ENCODE results near the gene LIPK.

Gene LIPK

GRCh38 chr10:88754287-88754686 lies 48.2 kb downstream of the LIPK start:
- ChIA-PET CTCF (no interaction called here), POLR2A (ENCODE audit: low non-redundant PET) (no interaction called here)
- H3K27ac ChIP-seq, result no peak overlapping the region
- TF ChIP-seq, protein P1, sequence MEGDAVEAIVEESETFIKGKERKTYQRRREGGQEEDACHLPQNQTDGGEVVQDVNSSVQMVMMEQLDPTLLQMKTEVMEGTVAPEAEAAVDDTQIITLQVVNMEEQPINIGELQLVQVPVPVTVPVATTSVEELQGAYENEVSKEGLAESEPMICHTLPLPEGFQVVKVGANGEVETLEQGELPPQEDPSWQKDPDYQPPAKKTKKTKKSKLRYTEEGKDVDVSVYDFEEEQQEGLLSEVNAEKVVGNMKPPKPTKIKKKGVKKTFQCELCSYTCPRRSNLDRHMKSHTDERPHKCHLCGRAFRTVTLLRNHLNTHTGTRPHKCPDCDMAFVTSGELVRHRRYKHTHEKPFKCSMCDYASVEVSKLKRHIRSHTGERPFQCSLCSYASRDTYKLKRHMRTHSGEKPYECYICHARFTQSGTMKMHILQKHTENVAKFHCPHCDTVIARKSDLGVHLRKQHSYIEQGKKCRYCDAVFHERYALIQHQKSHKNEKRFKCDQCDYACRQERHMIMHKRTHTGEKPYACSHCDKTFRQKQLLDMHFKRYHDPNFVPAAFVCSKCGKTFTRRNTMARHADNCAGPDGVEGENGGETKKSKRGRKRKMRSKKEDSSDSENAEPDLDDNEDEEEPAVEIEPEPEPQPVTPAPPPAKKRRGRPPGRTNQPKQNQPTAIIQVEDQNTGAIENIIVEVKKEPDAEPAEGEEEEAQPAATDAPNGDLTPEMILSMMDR (conservative IDR thresholded peaks at IDR 0.05; ENCODE audit: low read depth), result no peak
- no peak for DNase-seq (ENCODE audit: low spot score)

GRCh38 chr10:88755753-88756152 lies 49.7 kb downstream of the LIPK start:
- DNase-seq (ENCODE audit: low spot score), result no peak
- H3K27ac ChIP-seq, result no peak overlapping the region
- TF ChIP-seq, protein P1 (conservative IDR thresholded peaks at IDR 0.05; ENCODE audit: low read depth), result no peak
- CTCF ChIA-PET, result no interaction called here
- POLR2A ChIA-PET (ENCODE audit: low non-redundant PET), result no interaction called here

- ChIA-PET POLR2A (ENCODE audit: low non-redundant PET) (no interaction called here), CTCF (interaction anchor here (0.6 to 0.7 kb wide), 2 partner anchors 831 to 1157 kb away, joined by 3 read pairs; no protein-coding TSS in a partner anchor)
- no peak for DNase-seq (ENCODE audit: low spot score)
- no peak overlapping the region for H3K27ac ChIP-seq
- TF ChIP-seq, protein P1 (conservative IDR thresholded peaks at IDR 0.05; ENCODE audit: low read depth), result no peak
Measured at GRCh38 chr10:88756660-88757059, 50.6 kb downstream of the LIPK start.

GRCh38 chr10:88759366-88760101 lies 53.5 kb downstream of the LIPK start, which contains the start of gene LIPN:
TSS of gene LIPN (plus strand) at chr10:88760020. CDS start at chr10:88761406, 1,386 bp downstream.
- POLR2A ChIA-PET (ENCODE audit: low non-redundant PET), result no interaction called here
- no peak within 1 kb of the TSS for H3K27ac ChIP-seq
- no peak for DNase-seq (ENCODE audit: low spot score)
- CTCF ChIA-PET, result no interaction called here
- TF ChIP-seq, protein P1 (conservative IDR thresholded peaks at IDR 0.05; ENCODE audit: low read depth), result no peak

GRCh38 chr10:88762906-88763305 lies 56.9 kb downstream of the LIPK start:
- ChIA-PET CTCF (interaction anchor here (1.0 kb wide), 1 partner anchor 11 kb away, joined by 4 read pairs; no protein-coding TSS in a partner anchor), POLR2A (ENCODE audit: low non-redundant PET) (no interaction called here)

GRCh38 chr10:88763441-88763840 lies 57.4 kb downstream of the LIPK start:
- ChIA-PET POLR2A (ENCODE audit: low non-redundant PET) (no interaction called here), CTCF (interaction anchor here (0.6 to 1.0 kb wide), 4 partner anchors 10 to 787 kb away, joined by 3 to 4 read pairs (median 3); no protein-coding TSS in a partner anchor)
- no peak overlapping the region for H3K27ac ChIP-seq
- DNase-seq (ENCODE audit: low spot score), result no peak
- TF ChIP-seq, protein P1 (conservative IDR thresholded peaks at IDR 0.05; ENCODE audit: low read depth), result no peak

More at GRCh38 chr10:88762906-88763305, 56.9 kb downstream of the LIPK start:
- TF ChIP-seq, protein P1 (conservative IDR thresholded peaks at IDR 0.05; ENCODE audit: low read depth), result no peak
- no peak for DNase-seq (ENCODE audit: low spot score)
- no peak overlapping the region for H3K27ac ChIP-seq
